Keratinocyte (primary cell): ENCODE measurements around the gene SPTLC2.

Experiments used
- CTCF ChIP-seq, 3 experiments: IDR thresholded peaks in 1 of 3; conservative IDR thresholded peaks in 1 of 3; optimal IDR thresholded peaks in 1 of 3; 2 replicates in 2 of 3; 3 replicates in 1 of 3; pipeline versions ENCODE3 to v1.5.1; 2011; ENCODE audit warnings: low read length in 3 of 3, mild to moderate bottlenecking in 3 of 3, moderate library complexity in 2 of 3, control low read depth in 1 of 3, inconsistent platforms in 1 of 3; ENCODE audit not compliant: insufficient read depth in 2 of 3; ENCODE audit errors: extremely low read depth in 1 of 3
- EZH2 ChIP-seq: IDR thresholded peaks from one replicate; pipeline ENCODE4 v1.6.1; 2012; ENCODE audit warnings: inconsistent platforms, mild to moderate bottlenecking, low read length, moderate library complexity

- TF ChIP-seq EZH2 (no peak), CTCF (optimal IDR thresholded peaks at IDR 0.05 in 1 of 3, IDR thresholded peaks at IDR 0.05 in 1 of 3, conservative IDR thresholded peaks at IDR 0.05 in 1 of 3; ENCODE audit: extremely low read depth in 1 of 3, insufficient read depth in 2 of 3, low read length in 3 of 3) (no peak)
These were observed 107.6 kb downstream of the SPTLC2 start for GRCh38 chr14:77508876-77509275.
